HepG2 (cell line): Measurements from ENCODE around the gene ZNF883. TPM values are rescaled to one million over a fixed set of nuclear protein-coding genes. Genes with fewer than 3 reads are reported as not detected.

Experiments used
- CEBPG ChIP-seq: IDR thresholded peaks from 2 replicates; pipeline ENCODE4 v1.6.1; 2016
- ELF1 ChIP-seq: sonication (generic); formaldehyde crosslinking; IDR thresholded peaks from 2 replicates; pipeline ENCODE4 v1.4.0; 2020; ENCODE audit warnings: missing genetic modification reagents
- HDAC6 ChIP-seq: fragments of 200-600 bp; sonication (generic); IDR thresholded peaks from 2 replicates; pipeline ENCODE4 v1.7.0; 2017; ENCODE audit warnings: mild to moderate bottlenecking, antibody characterized with exemption, low read length, low read depth
- KLF12 ChIP-seq: sonication (generic); formaldehyde crosslinking; IDR thresholded peaks from 2 replicates; pipeline ENCODE4 v1.4.0; 2020; ENCODE audit warnings: missing genetic modification reagents, borderline replicate concordance
- MLLT10 ChIP-seq: sonication (generic); formaldehyde crosslinking; IDR thresholded peaks from 2 replicates; pipeline ENCODE4 v1.4.0; 2020; ENCODE audit warnings: missing genetic modification reagents
- RARA ChIP-seq: IDR thresholded peaks from 2 replicates; pipeline ENCODE4 v1.6.1; 2016; ENCODE audit warnings: missing genetic modification reagents, missing compliant biosample characterization
- SUZ12 ChIP-seq: fragments of 150-350 bp; IDR thresholded peaks from 2 replicates; pipeline ENCODE4 v1.6.1; 2014; ENCODE audit warnings: low read depth, low read length
- ZNF296 ChIP-seq: sonication (generic); formaldehyde crosslinking; conservative IDR thresholded peaks from 2 replicates; pipeline ENCODE4 v1.5.0; 2020; ENCODE audit warnings: mild to moderate bottlenecking, missing genetic modification reagents
- ZNF557 ChIP-seq: sonication (generic); formaldehyde crosslinking; IDR thresholded peaks from 2 replicates; pipeline ENCODE4 v1.4.0; 2020; ENCODE audit warnings: missing genetic modification reagents
- ZNF615 ChIP-seq: sonication (generic); formaldehyde crosslinking; IDR thresholded peaks from 2 replicates; pipeline ENCODE4 v1.5.0; 2020; ENCODE audit warnings: mild to moderate bottlenecking, missing genetic modification reagents, borderline replicate concordance
- ZNF724P ChIP-seq: sonication (generic); formaldehyde crosslinking; IDR thresholded peaks from 2 replicates; pipeline ENCODE4 v1.8.0; 2022; ENCODE audit warnings: missing genetic modification reagents, borderline replicate concordance
- polyA plus RNA-seq, 8 experiments: library from polyadenylated mRNA; depleted of rRNA in 3 of 8; stranded (reverse) in 7 of 8; unstranded in 1 of 8; fragments of >200 nt; fragmentation: Illumina TruSeq in 4 of 8; extraction: Trizol in 4 of 8; gene quantifications; 2 replicates each; pipeline versions ENCODE4 v1.2.1 to v1.2.3, GENCODE V29; 2011 to 2016; ENCODE audit warnings: low read depth in 4 of 8, missing spikeins in 1 of 8, mixed read lengths in 1 of 8; ENCODE audit not compliant: insufficient read depth in 1 of 8
- total RNA-seq, 5 experiments: library from RNA; depleted of rRNA; stranded (reverse); fragments of >200 nt; fragmentation: Illumina TruSeq; extraction: Trizol; gene quantifications; 2 replicates each; pipeline ENCODE4 v1.2.3, GENCODE V29; 2016; ENCODE audit warnings: low read depth in 1 of 5
- TF ChIP-seq, protein P1 (sequence below): sonication (generic); formaldehyde crosslinking; IDR thresholded peaks from 2 replicates; pipeline ENCODE4 v1.4.0; 2020; ENCODE audit warnings: mild to moderate bottlenecking, missing genetic modification reagents, borderline replicate concordance
- TF ChIP-seq, protein P2 (sequence below): conservative IDR thresholded peaks from 2 replicates; pipeline ENCODE4 v1.6.1; 2018; ENCODE audit warnings: missing genetic modification reagents
- TF ChIP-seq, protein P3 (sequence below): sonication (generic); formaldehyde crosslinking; IDR thresholded peaks from 2 replicates; pipeline ENCODE4 v1.4.0; 2020; ENCODE audit warnings: missing genetic modification reagents, borderline replicate concordance
- TF ChIP-seq, protein P4 (sequence below): sonication (generic); formaldehyde crosslinking; IDR thresholded peaks from 2 replicates; pipeline ENCODE4 v1.5.1; 2020; ENCODE audit warnings: missing genetic modification reagents, mild to moderate bottlenecking, borderline replicate concordance
- TF ChIP-seq, protein P5 (sequence below): sonication (generic); formaldehyde crosslinking; IDR thresholded peaks from 2 replicates; pipeline ENCODE4 v1.8.1; 2022; ENCODE audit warnings: low read depth, mild to moderate bottlenecking, missing genetic modification reagents

The ZNF883 gene
- total and polyA plus RNA-seq, 2 of the 13 experiments (the other 11 are each of a cell fraction or from before 2014, with no cell fraction given): 5.3 to 10.0 TPM

DNA sequence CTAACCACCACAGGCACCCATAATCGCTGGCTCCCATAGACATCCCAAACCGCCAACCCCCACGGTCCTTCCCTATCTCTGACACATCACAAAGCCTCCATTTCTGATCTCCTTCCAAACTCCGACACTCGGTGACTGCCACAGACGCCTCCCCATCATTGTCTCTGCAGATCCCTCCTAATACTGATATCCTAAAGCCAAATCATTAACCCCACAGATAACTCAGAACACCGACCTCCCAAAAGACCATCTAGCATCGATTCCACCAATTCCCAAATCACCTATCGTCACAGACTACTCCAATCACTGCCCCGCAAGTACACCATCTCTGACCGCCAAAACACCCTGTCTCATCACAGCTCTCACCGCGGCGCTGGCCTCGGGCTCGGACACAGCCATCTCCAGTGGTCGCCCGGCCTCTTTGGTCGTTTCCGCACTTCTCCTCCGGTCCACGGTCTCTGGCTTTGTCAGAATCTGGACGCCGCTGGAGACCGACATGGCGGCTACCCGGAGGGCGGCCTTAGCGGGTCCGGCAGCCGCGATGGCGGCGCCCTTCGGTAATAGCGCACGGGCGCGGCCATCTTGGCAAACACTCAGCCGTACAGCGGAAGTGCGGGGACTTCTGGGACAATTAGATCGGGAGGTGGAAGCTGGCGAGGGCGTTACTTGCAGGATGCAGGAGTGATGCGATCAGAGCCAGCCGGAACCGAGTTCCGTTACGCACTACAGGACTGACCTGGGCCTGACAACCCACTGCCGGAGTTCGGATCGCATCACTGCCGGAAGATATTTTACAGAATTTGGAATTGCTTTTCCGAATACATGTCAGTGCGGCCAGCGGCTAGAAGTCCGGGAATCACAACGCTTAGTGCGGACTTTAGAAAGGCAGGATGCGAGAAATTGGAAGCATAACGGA is 44.5 kb upstream of the ZNF883 start, which contains the start of gene ZFP37 (continued):
- TF ChIP-seq, protein P1, sequence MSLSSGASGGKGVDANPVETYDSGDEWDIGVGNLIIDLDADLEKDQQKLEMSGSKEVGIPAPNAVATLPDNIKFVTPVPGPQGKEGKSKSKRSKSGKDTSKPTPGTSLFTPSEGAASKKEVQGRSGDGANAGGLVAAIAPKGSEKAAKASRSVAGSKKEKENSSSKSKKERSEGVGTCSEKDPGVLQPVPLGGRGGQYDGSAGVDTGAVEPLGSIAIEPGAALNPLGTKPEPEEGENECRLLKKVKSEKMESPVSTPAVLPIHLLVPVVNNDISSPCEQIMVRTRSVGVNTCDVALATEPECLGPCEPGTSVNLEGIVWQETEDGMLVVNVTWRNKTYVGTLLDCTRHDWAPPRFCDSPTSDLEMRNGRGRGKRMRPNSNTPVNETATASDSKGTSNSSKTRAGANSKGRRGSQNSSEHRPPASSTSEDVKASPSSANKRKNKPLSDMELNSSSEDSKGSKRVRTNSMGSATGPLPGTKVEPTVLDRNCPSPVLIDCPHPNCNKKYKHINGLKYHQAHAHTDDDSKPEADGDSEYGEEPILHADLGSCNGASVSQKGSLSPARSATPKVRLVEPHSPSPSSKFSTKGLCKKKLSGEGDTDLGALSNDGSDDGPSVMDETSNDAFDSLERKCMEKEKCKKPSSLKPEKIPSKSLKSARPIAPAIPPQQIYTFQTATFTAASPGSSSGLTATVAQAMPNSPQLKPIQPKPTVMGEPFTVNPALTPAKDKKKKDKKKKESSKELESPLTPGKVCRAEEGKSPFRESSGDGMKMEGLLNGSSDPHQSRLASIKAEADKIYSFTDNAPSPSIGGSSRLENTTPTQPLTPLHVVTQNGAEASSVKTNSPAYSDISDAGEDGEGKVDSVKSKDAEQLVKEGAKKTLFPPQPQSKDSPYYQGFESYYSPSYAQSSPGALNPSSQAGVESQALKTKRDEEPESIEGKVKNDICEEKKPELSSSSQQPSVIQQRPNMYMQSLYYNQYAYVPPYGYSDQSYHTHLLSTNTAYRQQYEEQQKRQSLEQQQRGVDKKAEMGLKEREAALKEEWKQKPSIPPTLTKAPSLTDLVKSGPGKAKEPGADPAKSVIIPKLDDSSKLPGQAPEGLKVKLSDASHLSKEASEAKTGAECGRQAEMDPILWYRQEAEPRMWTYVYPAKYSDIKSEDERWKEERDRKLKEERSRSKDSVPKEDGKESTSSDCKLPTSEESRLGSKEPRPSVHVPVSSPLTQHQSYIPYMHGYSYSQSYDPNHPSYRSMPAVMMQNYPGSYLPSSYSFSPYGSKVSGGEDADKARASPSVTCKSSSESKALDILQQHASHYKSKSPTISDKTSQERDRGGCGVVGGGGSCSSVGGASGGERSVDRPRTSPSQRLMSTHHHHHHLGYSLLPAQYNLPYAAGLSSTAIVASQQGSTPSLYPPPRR (CRISPR knock-in tag): no peak; the same call in 1 of the 2 replicates
- TF ChIP-seq, protein P2, sequence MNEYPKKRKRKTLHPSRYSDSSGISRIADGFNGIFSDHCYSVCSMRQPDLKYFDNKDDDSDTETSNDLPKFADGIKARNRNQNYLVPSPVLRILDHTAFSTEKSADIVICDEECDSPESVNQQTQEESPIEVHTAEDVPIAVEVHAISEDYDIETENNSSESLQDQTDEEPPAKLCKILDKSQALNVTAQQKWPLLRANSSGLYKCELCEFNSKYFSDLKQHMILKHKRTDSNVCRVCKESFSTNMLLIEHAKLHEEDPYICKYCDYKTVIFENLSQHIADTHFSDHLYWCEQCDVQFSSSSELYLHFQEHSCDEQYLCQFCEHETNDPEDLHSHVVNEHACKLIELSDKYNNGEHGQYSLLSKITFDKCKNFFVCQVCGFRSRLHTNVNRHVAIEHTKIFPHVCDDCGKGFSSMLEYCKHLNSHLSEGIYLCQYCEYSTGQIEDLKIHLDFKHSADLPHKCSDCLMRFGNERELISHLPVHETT (CRISPR knock-in tag): no peak
- TF ChIP-seq HDAC6 (no peak), ZNF615 (no peak), ZNF557 (CRISPR knock-in tag) (no peak), CEBPG (CRISPR knock-in tag) (no peak; the same call in 1 of the 2 replicates), RARA (CRISPR knock-in tag) (peak; percentile 5; the same call in 1 of the 2 replicates), SUZ12 (no peak), ELF1 (peak; percentile 88), ZNF724P (CRISPR knock-in tag) (no peak; the same call in 1 of the 2 replicates), MLLT10 (CRISPR knock-in tag) (no peak), ZNF296 (no peak), KLF12 (peak; percentile 61; the same call in 1 of the 2 replicates)
- TF ChIP-seq, protein P3, sequence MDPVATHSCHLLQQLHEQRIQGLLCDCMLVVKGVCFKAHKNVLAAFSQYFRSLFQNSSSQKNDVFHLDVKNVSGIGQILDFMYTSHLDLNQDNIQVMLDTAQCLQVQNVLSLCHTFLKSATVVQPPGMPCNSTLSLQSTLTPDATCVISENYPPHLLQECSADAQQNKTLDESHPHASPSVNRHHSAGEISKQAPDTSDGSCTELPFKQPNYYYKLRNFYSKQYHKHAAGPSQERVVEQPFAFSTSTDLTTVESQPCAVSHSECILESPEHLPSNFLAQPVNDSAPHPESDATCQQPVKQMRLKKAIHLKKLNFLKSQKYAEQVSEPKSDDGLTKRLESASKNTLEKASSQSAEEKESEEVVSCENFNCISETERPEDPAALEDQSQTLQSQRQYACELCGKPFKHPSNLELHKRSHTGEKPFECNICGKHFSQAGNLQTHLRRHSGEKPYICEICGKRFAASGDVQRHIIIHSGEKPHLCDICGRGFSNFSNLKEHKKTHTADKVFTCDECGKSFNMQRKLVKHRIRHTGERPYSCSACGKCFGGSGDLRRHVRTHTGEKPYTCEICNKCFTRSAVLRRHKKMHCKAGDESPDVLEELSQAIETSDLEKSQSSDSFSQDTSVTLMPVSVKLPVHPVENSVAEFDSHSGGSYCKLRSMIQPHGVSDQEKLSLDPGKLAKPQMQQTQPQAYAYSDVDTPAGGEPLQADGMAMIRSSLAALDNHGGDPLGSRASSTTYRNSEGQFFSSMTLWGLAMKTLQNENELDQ (CRISPR knock-in tag): no peak
- TF ChIP-seq, protein P4, sequence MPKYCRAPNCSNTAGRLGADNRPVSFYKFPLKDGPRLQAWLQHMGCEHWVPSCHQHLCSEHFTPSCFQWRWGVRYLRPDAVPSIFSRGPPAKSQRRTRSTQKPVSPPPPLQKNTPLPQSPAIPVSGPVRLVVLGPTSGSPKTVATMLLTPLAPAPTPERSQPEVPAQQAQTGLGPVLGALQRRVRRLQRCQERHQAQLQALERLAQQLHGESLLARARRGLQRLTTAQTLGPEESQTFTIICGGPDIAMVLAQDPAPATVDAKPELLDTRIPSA: no peak; the same call in 1 of the 2 replicates
- TF ChIP-seq, protein P5, sequence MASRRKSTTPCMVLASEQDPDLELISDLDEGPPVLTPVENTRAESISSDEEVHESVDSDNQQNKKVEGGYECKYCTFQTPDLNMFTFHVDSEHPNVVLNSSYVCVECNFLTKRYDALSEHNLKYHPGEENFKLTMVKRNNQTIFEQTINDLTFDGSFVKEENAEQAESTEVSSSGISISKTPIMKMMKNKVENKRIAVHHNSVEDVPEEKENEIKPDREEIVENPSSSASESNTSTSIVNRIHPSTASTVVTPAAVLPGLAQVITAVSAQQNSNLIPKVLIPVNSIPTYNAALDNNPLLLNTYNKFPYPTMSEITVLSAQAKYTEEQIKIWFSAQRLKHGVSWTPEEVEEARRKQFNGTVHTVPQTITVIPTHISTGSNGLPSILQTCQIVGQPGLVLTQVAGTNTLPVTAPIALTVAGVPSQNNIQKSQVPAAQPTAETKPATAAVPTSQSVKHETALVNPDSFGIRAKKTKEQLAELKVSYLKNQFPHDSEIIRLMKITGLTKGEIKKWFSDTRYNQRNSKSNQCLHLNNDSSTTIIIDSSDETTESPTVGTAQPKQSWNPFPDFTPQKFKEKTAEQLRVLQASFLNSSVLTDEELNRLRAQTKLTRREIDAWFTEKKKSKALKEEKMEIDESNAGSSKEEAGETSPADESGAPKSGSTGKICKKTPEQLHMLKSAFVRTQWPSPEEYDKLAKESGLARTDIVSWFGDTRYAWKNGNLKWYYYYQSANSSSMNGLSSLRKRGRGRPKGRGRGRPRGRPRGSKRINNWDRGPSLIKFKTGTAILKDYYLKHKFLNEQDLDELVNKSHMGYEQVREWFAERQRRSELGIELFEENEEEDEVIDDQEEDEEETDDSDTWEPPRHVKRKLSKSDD (CRISPR knock-in tag): peak; percentile 92
